Neural crest cell (in vitro differentiated cells): ENCODE measurements around the gene WLS. TPM values are rescaled to one million over a fixed set of nuclear protein-coding genes. Genes with fewer than 3 reads are reported as not detected.

ENCODE experiments used
- DNase-seq: peaks from one replicate; pipeline ENCODE4 v3.0.0; 2021; ENCODE audit warnings: low read depth, mixed read lengths, low spot score
- H3K27ac Mint-ChIP-seq: one replicate; pipeline ENCODE4 v1.8.0; 2021; ENCODE audit warnings: mild to moderate bottlenecking, mixed read lengths; ENCODE audit not compliant: unreplicated experiment
- H3K27me3 Mint-ChIP-seq: 2 replicates; pipeline ENCODE4 v1.8.0; 2021; ENCODE audit warnings: low read depth, mild to moderate bottlenecking, mixed read lengths
- H3K36me3 Mint-ChIP-seq: 2 replicates; pipeline ENCODE4 v1.8.0; 2021; ENCODE audit warnings: low read depth, mild to moderate bottlenecking, mixed read lengths
- H3K4me1 Mint-ChIP-seq: 2 replicates; pipeline ENCODE4 v1.8.0; 2021; ENCODE audit warnings: mixed read lengths
- H3K4me3 Mint-ChIP-seq: one replicate; pipeline ENCODE4 v1.8.0; 2021; ENCODE audit warnings: mild to moderate bottlenecking, mixed read lengths
- H3K9me3 Mint-ChIP-seq: 2 replicates; pipeline ENCODE4 v1.8.0; 2021; ENCODE audit warnings: mixed read lengths
- total RNA-seq: library from RNA; stranded (reverse); gene quantifications from 2 replicates; pipeline ENCODE4 v1.2.1, GENCODE V29; 2021
- TF ChIP-seq, protein P1 (sequence below): fragments of 200-600 bp; sonication (generic); conservative IDR thresholded peaks from 2 replicates; pipeline ENCODE4 v1.5.0; 2021; ENCODE audit warnings: antibody characterized with exemption, mild to moderate bottlenecking

Gene WLS
- total RNA-seq, 1 donor from 2014 or later = 152 TPM

DNA sequence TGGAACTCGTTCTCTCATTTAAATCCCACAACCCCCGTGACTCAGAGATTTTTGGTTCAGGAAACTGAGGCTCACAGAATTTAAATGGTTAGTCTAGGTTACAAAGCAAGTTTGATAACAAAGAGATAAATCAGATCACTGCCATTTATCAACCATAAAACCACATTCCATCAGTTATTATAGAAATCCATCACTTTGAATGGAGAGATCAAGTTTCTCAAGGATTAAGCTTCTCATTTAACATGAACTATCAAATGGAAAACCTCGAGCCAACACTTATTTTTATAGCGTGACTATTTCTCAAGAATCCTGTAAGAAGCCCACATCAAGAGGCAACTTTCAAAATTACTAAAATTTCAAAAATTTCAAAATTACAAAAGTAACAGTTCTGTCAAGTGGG, 11.9 kb downstream of the WLS start:
- Mint-ChIP-seq H3K9me3 (no peaks in the 10 kb centered on the region), H3K4me1 (peaks cover 29% of the 10 kb centered on the region), H3K27me3 (no peaks in the 10 kb centered on the region), H3K36me3 (peaks cover 4% of the 10 kb centered on the region), H3K4me3 (no peak overlapping the region), H3K27ac (no peak overlapping the region)
- DNase-seq = no peak
- TF ChIP-seq, protein P1, sequence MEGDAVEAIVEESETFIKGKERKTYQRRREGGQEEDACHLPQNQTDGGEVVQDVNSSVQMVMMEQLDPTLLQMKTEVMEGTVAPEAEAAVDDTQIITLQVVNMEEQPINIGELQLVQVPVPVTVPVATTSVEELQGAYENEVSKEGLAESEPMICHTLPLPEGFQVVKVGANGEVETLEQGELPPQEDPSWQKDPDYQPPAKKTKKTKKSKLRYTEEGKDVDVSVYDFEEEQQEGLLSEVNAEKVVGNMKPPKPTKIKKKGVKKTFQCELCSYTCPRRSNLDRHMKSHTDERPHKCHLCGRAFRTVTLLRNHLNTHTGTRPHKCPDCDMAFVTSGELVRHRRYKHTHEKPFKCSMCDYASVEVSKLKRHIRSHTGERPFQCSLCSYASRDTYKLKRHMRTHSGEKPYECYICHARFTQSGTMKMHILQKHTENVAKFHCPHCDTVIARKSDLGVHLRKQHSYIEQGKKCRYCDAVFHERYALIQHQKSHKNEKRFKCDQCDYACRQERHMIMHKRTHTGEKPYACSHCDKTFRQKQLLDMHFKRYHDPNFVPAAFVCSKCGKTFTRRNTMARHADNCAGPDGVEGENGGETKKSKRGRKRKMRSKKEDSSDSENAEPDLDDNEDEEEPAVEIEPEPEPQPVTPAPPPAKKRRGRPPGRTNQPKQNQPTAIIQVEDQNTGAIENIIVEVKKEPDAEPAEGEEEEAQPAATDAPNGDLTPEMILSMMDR = no peak

DNA sequence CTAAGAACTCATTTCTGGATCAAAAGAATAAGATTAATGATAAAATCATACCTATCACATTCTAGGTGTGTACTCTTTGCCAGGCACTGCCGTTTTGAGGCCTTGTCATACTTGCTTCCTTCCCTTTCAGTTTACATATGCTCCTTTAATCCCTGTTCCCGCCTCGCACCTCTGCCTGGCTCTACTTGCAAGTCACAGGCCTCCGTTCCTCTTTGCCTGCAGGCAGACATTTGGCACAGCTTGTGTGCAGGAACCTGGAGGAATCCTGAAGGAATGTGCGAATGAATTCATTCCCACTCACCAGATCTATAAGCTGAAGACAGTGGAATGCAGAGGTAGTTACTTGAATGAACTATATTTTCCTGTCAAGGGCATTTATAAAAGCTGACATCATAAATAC, 13.8 kb downstream of the WLS start:
- Mint-ChIP-seq H3K4me3 (no peak overlapping the region), H3K27ac (no peak overlapping the region), H3K36me3 (no peaks in the 10 kb centered on the region), H3K9me3 (no peaks in the 10 kb centered on the region), H3K4me1 (peaks cover 35% of the 10 kb centered on the region), H3K27me3 (no peaks in the 10 kb centered on the region)
- TF ChIP-seq, protein P1 = no peak
- no peak for DNase-seq

DNA sequence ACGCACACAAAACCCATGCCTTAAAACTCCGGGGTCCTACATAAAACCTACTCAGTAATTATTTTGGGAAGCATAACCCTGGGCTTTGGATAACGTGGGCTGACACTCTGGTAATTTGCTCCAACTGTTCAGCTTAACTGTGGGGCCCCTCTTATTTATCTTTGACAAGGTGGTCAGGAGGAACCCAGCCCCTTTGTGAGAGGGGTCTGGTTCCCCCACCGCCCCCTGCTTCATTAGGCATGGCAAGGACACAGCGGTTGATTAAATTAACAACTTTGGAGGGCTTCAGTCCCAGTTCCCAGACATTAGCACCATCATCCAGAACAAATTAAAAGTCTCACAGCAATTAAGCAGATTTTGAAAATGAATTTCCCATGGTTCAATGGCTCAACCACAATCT, 14.7 kb downstream of the WLS start:
- H3K9me3 Mint-ChIP-seq = no peaks in the 10 kb centered on the region
- H3K36me3 Mint-ChIP-seq = no peaks in the 10 kb centered on the region
- TF ChIP-seq, protein P1 = no peak
- H3K4me1 Mint-ChIP-seq = peaks cover 38% of the 10 kb centered on the region
- DNase-seq = no peak
- H3K4me3 Mint-ChIP-seq = no peak overlapping the region
- H3K27ac Mint-ChIP-seq = no peak overlapping the region
- H3K27me3 Mint-ChIP-seq = no peaks in the 10 kb centered on the region

DNA sequence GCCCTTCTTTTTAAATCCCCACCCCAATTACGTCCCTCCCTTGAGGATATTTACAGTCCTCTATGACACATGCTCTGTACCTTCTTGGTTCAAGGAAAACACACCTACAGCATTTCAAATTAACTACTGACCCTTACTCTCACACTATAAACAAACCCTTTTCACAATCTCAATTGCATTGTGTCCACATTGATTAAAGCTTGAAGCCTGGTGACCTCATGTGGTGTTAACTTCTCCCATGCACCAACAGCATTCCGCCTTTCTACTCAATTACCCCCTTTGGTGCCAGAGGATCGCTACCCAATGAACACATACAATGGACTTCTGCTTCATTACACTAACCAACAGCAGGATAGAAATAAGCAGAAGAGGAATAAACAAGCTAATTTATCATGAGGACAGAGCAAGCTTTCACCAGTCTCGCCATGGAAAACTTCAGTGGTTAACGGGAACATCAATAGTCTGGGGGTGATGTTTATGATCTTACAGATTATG, 15.2 kb downstream of the WLS start:
- H3K36me3 Mint-ChIP-seq = peaks cover 2% of the 10 kb centered on the region

DNA sequence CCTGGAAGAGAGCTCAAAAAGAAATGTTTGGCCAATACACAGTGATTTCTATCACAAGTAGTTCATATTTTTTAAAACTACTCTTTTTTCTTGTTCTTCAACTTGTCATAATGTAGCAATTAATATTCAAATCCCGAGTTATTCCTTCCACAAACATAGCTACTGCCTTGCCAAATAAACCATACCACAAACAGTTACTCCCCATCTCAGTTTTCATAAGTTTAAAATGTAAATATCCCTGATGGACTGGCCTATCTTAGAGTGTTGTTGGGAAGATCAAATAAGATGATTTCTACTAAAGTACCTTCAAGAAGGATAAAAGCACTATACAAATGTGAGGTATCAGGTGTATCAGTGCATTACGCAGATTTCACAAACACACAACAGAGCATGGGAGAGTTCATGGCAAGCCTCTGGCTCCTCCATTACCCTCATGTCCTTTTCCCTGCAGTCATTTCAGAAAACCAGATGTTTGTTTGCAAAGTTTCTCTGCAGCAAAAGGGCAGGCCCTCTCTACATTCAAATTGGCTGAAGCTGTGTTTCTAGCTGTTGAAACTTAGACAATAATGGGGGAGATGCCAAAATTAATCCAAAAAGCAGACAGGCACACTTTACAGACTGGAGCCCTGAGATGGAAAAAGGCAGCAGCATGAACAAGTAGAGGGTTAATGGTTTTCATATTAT, 16.1 kb downstream of the WLS start:
- H3K4me1 Mint-ChIP-seq = peaks cover 45% of the 10 kb centered on the region
- no peaks in the 10 kb centered on the region for H3K27me3 Mint-ChIP-seq
- H3K4me3 Mint-ChIP-seq = no peak overlapping the region
- TF ChIP-seq, protein P1 = no peak
- peaks cover 2% of the 10 kb centered on the region for H3K36me3 Mint-ChIP-seq
- no peaks in the 10 kb centered on the region for H3K9me3 Mint-ChIP-seq
- DNase-seq = no peak
- no peak overlapping the region for H3K27ac Mint-ChIP-seq

More for the DNA sequence above, 15.2 kb downstream of the WLS start:
- DNase-seq = no peak
- H3K4me3 Mint-ChIP-seq = no peak overlapping the region
- H3K27ac Mint-ChIP-seq = no peak overlapping the region
- H3K4me1 Mint-ChIP-seq = peaks cover 42% of the 10 kb centered on the region
- no peaks in the 10 kb centered on the region for H3K9me3 Mint-ChIP-seq
- no peaks in the 10 kb centered on the region for H3K27me3 Mint-ChIP-seq
- TF ChIP-seq, protein P1 = no peak
